T47D (cell line): Measurements from ENCODE around the gene NPAS3.

Source experiments
- DNase-seq, 2 experiments: peaks; one replicate each; pipeline versions ENCODE4 v3.0.0 to v3.0.0-alpha.2; 2011 to 2012; ENCODE audit warnings: low read depth in 1 of 2, low spot score in 1 of 2
- JUND ChIP-seq: IDR thresholded peaks from 2 replicates; pipeline ENCODE4 v1.6.1; 2012; ENCODE audit warnings: low read depth
- in situ Hi-C: cut with HindIII; loops from 2 replicates; pipeline ENCODE4 v1.10.0; 2016; ENCODE audit warnings: low sequenced_read_pairs, low pct_unique_long_range_greater_than_20kb

The NPAS3 gene

DNA sequence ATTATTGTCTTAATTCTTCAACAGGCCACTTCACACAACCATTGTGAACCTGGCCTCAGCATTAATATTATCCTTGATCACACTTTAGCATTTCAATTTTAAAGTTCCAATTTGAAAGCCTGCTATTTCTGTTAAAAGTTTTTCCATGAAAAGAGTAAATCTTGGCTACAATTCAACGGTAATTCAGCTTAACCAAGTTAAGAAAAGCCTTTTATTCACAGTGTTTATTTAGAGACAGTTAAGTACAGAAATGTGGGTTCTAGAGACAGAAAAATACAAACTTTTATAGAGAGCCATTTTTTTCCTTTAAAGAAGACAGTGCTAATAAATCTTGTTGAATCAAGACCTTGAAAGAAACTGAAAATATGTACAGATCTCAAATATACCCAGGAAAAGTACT, 103.9 kb downstream of the NPAS3 start:
- no peak for DNase-seq
- no peak for TF ChIP-seq JUND
- in situ Hi-C loops, result no loop called here

DNA sequence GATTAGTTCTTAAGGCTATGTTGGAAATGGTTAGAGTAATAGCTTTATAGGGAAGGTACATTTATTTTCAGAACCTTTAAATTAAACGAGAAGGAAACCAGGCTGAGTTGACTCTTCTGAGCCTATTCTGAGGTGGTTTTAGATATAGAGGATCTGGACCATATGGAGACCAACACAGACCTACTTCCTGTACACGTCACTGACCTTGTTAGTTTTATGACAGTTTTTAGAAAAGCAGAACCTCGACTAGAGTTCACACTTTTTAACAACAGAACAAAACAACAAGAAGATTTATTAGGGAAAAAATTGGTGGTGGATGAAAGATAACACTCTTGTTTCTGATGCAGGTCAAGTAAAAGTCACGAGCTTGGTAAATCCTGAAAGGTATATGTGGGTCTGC, 107.1 kb downstream of the NPAS3 start:
- DNase-seq, result no peak
- in situ Hi-C loops, result no loop called here
- no peak for TF ChIP-seq JUND

DNA sequence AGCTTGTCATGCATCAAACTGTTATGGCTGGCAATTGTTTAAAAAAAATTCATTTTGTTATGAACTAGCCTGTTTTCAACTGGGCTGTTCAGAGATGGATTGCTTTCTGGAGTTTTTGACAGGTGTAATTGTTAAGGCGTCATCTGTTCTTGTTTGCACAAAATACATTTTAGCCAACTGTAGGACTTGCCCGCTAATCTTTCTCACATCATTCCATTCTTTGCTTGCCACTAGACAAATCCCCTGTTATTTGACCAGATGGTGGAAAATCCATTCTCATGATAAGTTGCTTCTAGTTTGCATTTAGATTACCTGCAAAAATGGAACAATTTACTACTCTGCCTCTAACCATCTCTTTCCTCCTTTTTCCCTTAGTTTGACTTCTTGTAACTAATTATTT, 114.3 kb downstream of the NPAS3 start:
- in situ Hi-C loops, result no loop called here
- no peak for DNase-seq

DNA sequence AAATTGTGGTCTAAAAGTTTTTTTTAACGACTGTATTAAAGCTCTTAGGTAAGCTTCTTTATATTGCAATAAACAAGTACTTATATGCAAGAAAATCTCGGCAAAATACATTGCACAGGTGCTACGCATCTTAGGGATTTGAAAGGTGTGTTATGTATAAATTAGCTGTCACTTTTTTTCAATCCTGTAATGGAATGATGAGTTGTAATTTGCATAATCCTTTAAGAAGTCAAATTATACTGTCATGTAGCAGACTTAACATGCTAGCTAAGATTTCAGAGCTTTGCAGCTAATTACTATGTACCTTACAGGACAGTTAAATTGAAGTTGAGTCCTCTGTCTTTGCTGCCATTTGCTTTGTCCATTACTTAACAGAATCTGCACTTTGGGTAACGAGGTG, 117.5 kb downstream of the NPAS3 start:
- no peak for TF ChIP-seq JUND
- in situ Hi-C loops, result no loop called here
- DNase-seq, result no peak

More for the DNA sequence above, 114.3 kb downstream of the NPAS3 start:
- TF ChIP-seq JUND, result no peak

DNA sequence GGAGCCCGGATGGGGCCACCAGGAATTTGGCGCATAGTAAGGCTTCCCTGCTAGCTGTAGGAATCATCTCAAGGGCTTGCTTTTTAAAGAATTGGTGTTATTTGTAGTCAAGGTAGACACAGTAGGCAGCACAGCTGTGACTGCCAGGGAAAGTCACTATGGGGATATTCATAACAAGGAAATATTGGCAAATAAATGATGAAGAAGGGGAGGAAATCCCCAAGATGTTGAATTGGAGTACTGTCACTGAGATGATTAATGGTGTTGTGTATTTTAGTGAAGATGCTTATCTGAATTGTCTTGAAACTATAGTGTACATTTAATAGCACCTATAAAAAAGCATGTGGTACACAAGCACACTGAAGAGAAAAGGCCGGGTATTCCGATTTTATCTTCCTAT, 118.9 kb downstream of the NPAS3 start:
- DNase-seq, result no peak
- in situ Hi-C loops, result no loop called here

DNA sequence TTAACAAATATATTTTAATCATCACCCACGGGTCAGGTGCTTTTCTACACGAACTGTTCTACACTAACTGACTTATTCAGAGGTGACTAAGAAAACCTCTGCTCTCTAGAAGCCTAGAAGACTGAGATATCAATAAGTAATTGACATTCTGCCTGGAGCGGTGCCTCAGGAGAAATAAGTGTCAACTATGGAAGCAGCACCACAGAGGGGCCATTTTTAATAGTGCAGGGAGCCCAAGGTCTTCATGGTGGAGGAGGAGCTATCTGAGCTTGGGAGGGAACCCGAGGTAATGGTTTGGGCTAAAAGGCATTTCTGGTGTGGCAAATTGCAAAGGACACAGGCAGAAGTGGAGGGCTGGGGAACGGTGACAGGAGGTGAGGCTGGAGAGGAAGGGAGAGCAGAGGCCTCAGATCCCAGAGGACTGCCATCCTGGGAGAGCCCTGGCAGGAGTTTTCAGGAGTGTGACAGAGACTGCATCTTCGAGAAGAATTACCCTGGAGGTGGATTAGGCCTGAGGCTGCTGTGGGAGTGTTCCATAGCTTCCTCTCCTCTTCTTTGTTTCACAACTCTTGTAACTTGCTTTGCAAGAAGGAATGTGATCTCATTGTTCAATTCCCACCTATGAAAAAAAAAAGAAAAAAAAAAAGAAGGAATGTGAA, 123.1 kb downstream of the NPAS3 start:
- DNase-seq, result no peak
- no peak for TF ChIP-seq JUND
- in situ Hi-C loops, result no loop called here

More for the DNA sequence above, 118.9 kb downstream of the NPAS3 start:
- no peak for TF ChIP-seq JUND

DNA sequence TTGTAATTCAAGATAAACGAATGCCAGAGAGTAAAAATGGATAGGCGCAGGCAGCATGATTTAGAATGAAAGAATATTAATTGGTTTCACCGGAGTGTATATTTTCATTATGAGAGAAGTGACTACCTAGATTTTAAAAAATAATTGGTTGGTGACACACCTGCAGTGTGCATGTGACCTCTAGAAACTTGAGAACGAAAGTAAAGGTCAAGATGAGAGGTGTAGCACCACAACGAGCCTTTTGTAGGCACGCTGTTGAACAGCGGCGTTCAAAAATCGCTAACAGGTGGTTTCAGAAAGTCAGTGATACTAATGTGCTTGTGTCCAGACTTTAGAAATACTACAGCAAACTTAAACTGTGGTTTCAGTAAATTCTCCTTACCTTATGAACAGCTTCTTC, 123.8 kb downstream of the NPAS3 start:
- DNase-seq, result no peak
- TF ChIP-seq JUND, result no peak
- in situ Hi-C loops, result no loop called here

DNA sequence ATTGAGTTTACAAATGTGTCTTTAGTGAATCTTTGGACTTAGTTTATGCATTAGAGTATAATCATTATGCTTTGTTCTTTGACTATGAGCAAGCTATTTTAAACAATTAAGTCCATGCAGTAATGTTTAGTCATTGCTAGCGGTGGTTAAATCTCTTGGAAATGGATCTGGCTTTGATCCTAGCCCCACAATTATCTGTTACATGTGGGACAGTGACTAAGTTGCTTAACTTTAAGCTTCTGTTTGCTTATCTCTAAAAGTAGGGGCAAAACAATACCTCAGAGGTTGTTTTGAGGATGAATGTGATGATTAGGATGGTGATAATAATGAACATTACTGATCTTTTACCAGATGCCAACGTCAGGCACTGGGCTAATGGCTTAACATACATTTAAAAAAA, 124.2 kb downstream of the NPAS3 start:
- no peak for TF ChIP-seq JUND
- in situ Hi-C loops, result no loop called here
- DNase-seq, result no peak

DNA sequence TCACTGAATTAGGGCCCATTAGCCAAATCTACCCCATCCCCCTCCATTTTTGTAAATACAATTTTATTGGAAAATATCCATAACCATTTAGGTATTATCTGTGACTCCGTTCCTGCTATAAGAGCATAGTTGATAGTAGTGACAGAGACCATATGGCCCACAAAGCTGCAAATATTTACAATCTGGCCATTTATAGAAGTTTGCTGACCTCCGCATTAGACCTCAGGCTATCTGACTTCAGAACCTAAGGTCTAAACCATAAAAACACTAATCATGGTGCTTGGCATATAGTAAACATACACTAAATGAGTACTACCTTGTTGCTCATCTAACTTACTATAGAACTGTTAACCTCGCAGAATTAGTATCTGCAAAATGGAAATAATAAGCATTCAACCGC, 124.8 kb downstream of the NPAS3 start:
- in situ Hi-C loops, result no loop called here
- DNase-seq, result no peak
- no peak for TF ChIP-seq JUND

DNA sequence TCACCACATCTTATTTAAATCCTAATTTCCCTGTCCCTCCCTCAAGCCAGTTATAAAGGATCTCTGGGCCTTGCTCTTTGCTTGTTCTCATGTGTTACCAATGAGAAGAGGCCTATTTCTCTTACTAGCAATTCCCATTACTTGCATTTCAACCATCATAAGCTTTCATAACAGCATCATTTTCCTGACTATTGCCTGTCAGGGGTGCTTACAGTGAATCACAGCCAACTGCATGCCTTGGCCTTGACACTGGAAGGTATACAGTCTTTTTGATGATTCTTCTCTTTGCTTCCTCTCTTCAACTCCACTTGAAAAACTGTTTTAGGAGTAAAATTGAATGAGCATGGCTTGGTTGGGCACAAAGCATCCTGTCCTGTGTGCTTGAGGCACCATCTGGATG, 127.0 kb downstream of the NPAS3 start:
- no peak for DNase-seq
- TF ChIP-seq JUND, result no peak
- in situ Hi-C loops, result no loop called here

DNA sequence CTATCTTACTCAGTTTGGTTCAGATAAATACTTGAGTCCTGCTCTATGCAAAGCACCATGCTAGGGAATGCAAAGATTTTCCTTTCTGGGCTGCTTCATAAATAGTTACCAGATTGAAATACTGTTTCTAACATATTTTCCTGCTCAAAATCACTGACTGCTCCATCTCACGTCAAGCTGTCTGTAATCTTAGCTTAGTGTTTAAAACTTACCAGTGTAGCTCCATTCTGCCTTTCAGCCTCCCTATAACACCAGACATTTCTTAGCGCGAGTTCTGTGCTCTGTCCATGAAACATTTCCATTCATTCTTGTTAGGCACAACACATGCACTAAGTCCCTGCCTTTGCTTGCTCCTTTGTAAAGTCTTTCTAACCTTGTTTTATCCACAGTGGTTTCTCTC, 129.4 kb downstream of the NPAS3 start:
- in situ Hi-C loops, result no loop called here
- no peak for DNase-seq
- no peak for TF ChIP-seq JUND

DNA sequence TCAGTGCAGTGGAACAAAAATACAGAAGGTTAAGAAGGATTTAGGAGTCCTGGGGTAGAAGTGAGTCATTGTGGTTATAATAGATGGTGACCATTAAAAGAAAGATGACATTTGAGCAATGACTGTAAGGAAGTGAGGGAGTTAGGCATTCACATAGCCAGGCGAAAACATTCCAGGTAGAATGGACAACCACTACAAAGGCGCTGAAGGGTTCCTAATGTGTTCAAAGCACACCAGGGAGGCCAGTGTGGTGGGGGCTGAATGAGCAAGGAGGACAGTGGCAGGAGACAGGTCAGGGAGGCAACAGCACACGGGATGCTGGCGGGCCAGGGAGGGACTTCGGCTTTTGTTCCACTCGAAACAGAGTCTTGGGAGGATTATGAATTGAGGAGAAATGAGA, 129.9 kb downstream of the NPAS3 start:
- DNase-seq, result no peak
- no peak for TF ChIP-seq JUND
- in situ Hi-C loops, result no loop called here

DNA sequence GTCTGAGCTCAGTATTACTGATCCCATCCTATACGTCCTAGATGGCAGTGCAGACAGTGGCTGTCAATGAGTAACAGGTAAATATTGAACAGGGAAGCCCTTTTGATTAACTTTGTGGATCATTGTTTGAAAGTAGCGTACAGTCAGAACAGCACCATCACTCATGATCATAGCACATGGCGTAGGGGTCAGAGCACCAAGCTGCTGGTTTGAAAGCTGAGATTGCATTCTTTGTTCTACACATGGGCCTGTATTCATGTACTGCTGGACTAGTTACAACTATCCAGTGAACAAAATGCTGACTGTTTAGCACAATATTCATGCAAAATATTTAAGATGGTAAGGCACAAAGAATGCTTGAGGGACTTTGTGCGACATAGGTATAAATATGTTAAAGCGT, 131.8 kb downstream of the NPAS3 start:
- in situ Hi-C loops, result no loop called here
- no peak for TF ChIP-seq JUND
- no peak for DNase-seq

DNA sequence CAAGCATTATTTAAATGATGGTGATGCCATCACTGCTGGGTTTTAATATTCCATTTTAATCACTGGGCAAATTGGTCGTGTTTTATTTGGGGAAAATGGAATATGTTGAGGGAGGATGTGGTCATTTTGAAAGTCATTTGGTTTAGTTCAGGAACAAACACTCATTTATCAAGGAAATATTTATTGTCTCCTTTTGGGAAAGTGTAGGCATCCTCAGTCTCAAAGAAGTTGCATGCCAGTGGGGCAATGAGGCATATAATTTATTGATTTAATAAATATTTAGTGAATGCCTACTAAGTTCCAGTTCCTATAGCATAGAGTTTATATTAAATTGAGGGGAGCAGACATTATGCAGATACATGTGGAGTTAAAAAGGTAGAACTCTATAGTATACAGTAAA, 134.3 kb downstream of the NPAS3 start:
- in situ Hi-C loops, result no loop called here
- DNase-seq, result no peak
- no peak for TF ChIP-seq JUND
